HG02588 (cell line): ENCODE data around the gene INSR.

Experiments used
- ATAC-seq: cut with Tn5 transposase; IDR thresholded peaks from one replicate; pipeline ENCODE4 v1.9.1; 2021; ENCODE audit warnings: mild to moderate bottlenecking, moderate library complexity; ENCODE audit not compliant: unreplicated experiment

INSR gene

DNA sequence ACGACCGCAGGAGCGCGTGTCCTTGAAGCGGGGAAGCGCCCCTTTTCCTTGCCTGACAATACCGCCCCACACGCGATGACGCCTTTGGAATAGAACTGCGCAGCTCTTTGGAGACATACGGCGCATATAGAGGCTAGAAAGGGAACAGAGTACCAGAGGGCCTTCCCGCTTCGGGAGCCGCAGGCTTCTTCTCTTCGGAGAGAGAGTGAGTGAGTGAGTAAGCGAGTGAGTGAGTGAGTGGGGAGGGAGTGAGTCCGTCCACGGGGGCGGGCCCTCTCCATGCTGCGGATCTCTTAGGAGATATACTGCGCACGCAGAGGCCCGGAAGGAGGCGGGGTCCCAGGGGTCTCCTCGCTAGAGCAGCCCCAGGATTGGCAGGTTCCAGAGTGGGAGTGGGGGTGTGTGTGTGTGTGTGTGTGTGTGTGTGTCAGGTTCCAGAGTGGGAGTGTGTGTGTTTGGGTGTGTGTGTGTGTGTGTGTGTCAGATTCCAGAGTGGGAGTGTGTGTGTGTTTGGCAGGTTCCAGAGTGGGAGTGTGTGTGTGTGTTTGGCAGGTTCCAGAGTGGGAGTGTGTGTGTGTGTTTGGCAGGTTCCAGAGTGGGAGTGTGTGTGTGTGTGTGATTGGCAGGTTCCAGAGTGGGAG, 97.0 kb downstream of the INSR start:
- peak; percentile 52 for ATAC-seq

DNA sequence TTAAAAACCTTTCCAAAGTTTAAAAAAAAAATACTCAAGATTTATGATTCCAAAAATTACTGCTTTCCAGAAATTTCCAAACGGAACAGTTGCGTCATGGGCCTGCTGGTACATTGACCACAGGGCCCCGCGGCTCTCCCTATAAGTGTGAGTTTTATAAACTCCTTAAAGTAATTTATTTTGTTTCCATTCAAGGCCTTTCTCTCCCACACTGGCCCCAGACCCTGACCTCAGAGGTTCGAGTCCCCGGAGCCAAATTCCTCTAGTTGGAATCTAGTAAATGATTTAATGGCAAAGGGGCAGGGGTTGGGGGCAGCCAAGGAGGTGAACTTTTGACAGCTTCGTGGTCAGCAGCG, 97.5 kb downstream of the INSR start:
- no peak for ATAC-seq

DNA sequence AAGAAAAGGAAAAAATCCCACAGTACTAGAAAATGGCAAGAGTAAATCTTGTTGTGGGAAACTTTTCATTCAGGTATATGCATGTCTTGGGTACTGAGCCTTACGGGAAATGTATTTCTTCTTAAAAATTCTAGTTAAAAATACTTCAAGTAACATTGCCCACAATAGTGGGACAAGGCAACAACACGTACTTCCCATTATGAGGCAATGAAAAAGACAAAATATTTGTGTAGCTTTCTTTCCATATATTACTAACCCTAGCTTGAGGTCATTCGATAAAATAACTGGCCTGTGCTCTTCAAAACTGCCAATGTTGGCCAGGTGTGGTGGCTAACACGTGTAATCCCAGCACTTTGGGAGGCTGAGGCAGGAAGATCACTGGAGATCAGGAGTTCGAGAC, 99.2 kb downstream of the INSR start:
- ATAC-seq, result no peak

DNA sequence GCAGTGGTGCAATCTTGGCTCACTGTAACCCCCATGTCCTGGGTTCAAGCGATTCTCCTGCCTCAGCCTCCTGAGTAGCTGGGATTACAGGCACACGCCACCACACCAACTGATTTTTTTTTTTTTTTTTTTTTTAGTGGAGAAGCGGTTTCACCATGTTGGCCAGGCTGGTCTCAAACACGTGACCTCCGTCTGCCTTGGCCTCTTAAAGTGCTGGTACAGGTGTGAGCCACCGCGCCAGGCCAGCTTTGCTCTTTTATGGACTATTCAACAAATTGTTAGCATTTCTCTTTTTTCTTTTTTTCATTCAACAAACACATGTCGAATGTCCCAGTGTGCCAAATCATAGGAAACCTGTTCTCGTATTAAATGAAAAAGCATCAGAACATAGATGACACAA, 99.6 kb downstream of the INSR start:
- ATAC-seq, result no peak

GRCh38 chr19:7191946-7192691, 102.1 kb downstream of the INSR start:
- no peak for ATAC-seq

DNA sequence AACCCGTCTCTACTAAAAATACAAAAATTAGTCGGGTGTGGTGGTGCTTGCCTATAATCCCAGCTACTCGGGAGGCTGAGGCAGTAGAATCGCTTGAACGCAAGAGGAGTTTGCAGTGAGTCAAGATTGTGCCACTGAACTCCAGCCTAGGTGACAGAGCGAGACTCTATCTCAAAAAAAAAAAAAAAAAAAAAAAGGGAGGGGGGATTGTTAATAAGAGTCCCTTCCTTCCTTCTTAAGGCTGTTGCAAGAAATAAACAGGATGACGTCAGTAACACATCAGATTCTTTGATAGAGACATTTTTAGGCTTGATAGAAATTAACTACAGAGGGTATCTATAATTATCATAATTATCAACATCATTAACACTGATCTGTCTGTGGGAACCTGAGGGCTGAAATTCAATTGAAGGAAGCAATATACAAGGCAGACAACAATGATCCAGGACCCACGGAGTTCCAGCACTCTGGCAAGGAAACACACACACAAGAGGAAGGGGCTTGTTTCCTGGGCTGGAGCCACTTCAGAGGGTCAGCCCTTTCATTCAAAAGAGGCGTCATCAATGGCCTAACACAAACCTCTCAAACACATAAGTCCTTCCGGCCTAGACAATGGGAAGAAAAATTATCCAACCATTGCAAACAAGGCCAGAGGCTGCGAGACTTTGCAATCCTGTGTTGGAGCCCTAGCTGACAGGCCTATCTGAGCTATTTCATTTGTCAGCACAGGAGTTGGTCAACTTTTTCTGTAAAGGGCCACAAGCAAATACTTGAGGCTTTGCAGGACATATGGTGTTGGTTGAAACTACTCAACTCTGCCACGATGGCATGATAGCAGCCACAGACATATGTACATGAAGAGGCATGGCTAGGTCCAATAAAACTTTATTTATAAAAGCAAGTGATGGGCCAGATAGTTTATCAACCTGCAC, 105.2 kb downstream of the INSR start:
- ATAC-seq, result no peak

DNA sequence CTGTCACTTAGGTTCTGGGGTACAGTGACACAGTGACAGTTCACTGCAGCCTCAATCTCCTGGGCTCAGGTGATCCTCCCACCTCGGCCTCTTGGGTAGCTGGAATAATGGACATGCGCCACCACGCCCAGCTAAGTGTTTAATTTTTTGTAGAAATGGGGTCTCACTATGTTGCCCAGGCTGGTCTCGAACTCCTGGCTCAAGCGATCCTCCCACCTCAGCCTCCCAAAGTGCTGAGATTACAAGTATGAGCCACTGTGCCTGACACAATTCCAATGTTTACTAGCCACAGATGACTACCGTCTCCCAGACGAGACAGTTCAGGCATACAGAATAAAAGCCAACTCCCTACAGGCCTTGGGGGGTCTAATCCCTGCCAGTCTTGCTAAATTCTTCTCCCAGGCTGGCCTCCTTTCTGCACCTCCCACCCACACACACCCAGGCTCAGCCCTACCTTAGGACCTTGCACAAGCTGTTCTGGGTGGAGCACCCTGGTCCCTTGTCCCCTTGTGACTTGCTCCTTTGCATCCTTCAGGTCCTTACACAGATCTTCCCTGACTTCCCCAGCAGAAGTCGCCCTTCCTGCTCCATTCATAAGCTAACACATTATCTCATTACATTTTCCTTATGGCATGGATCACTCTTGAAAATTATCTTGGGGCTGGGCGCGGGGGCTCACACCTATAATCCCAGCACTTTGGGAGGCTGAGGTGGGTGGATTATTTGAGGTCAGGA, 106.4 kb downstream of the INSR start:
- ATAC-seq, result no peak

DNA sequence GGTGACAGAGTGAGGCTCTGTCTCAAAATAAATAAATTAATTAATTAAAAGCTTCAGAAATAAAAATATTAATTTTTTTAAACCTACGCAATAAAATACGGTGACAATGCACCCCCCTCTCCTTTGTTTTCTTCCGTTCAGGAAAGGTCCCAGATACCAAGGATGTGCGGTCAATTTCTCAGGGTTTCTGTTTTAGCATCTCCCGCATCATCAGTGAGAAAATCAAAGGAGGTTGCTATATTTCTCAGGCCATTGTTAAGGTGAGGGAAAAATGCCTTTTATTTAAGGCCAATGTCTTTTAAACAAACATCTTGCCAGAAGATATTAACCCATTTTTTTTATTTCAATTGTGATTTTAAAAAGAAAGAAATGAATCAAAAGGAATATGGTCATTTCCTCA, 111.7 kb downstream of the INSR start:
- ATAC-seq, result no peak

DNA sequence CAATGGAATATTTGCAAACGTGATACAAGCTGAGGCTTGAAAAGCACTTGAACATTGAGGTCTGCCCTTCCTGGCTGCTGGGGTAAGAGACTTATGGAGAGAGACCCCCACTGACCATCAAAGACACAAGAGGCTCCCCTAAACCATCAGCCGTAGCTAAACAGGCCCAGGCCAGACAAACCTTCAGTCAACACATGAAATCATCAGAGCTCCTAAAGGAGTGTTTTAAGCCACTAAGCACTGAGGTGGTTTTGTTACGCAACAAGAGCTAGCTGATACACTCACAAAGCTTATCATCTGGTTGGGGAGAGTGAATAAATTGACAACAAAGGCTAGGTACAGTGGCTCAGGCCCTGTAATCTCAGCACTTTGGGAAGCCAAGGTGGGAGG, 114.3 kb downstream of the INSR start:
- ATAC-seq, result no peak

DNA sequence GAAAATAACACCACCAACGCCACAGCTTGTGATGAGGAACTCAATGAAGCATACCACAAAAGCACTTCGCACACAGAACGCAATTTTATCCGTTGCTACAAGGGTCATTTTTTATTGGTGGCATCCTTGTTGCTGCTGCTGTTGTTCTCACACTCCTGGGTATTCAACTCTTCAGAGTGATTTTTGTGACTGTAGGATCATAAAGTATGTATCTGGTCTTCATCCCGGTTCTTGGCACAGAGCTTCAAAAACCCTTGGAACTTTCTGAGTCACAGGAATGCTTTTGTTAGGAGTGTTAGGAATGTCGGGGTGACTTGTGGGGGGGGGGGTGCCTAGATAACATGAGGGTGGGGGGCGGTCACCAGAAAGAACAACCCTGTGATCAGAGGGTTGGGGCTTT, 116.3 kb downstream of the INSR start:
- no peak for ATAC-seq

DNA sequence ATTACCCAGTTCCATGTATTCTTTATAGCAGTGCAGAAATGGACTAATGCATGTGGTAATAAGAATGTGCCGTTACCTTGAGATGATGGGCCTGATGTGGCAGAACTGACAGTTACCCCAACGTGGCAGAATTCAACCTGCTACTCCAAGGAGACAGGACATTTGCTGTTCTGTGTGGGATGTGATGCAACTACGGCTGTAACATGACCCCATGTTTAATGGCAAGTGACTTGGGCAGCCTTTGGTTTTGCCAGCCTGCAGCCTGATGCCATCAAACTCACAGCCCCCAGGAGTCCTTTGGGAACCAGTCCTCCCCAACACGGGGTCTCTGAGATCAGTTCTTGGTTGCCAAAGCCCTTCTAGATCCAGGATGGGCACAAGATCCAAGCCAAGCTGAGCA, 117.4 kb downstream of the INSR start:
- no peak for ATAC-seq

DNA sequence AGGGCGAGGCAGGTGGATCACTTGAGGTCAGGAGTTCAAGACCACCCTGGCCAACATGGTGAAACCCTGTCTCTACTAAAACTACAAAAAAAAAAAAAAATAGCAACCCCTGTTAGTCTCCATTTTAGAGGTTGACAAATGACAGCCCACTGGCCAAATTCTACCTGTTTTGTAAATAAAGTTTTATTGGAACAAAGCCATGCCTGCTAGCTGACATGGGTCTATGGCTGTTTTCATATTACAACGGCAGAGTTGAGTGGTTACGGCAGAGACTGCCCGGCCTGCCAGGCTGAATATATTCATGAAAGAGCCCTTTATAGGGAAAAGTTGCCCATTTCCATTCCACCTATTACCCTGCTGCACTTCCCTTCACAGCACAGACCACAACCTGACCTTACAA, 121.4 kb downstream of the INSR start:
- ATAC-seq, result no peak

GRCh38 chr19:7170983-7171382, 123.2 kb downstream of the INSR start:
- ATAC-seq, result no peak

GRCh38 chr19:7168941-7169340, 125.3 kb downstream of the INSR start:
- no peak for ATAC-seq

DNA sequence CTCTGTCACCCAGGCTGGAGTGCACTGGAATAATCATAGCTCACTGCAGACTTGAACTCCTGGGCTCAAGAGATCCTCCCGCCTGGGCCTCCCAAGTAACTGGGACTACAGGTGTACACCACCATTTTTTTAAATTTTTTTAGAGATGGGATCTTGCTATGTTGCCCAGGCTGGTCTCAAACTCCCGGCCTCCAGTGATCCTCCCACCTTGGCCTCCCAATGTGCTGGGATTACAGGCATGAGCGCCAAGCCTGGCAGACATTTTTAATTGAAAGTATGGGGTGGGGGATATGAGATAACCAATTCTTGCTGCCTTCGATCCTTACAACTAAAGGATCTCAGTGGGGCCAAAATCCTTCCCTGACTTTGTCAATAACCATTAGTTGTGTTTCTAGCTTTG, 132.9 kb downstream of the INSR start:
- ATAC-seq, result no peak

GRCh38 chr19:7159105-7159933, 134.9 kb downstream of the INSR start:
- ATAC-seq, result no peak

GRCh38 chr19:7153022-7153421, 141.2 kb downstream of the INSR start:
- ATAC-seq, result no peak

DNA sequence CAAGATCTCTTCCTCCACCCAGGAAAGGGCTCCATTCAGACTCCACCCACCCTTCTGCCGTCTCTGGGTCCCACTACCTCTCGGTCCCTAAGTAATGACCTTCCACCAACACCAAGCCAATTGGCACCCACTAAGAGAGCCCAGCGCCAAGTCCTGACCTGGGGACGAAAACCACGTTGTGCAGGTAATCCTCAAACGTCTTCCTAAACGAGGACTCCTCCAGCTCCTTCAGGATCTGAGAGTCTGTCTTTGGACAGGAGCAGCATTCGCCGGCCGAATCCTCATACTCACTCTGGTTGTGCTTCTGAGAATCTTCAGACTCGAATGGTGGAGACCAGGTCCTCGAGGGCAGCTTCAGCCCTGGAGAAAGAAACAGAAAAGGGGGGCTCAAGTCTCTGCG, 141.6 kb downstream of the INSR start:
- ATAC-seq, result no peak

- no peak for ATAC-seq
Observed at GRCh38 chr19:7149956-7150705, 144.1 kb downstream of the INSR start.
